Keratinocyte (primary cell): Measurements from ENCODE around the gene DCP1A. TPM values are rescaled to one million over a fixed set of nuclear protein-coding genes. Genes with fewer than 3 reads are reported as not detected.

Experiments
- DNase-seq: peaks from one replicate; pipeline ENCODE4 v3.0.0-alpha.2; 2011; ENCODE audit warnings: low read depth, missing footprints, low spot score
- FAIRE-seq: peaks from 2 replicates; lab custom pipeline; 2011; peaks lifted over from hg19 to GRCh38; lab: Jason Lieb, UNC
- H2AFZ ChIP-seq: 2 replicates; pipeline ENCODE4 v1.6.0; 2012; ENCODE audit warnings: low read length, control low read depth, inconsistent platforms; ENCODE audit not compliant: control insufficient read depth
- H3K27ac ChIP-seq: 2 replicates; pipeline ENCODE4 v1.5.1; 2011; ENCODE audit warnings: low read length; ENCODE audit not compliant: control insufficient read depth, insufficient read depth
- H3K27me3 ChIP-seq: 3 replicates; pipeline ENCODE4 v1.6.0; 2011; ENCODE audit warnings: low read length; ENCODE audit not compliant: control insufficient read depth, insufficient read depth; ENCODE audit errors: extremely low read depth
- H3K36me3 ChIP-seq, 2 experiments: 2 replicates in 1 of 2; 3 replicates in 1 of 2; pipeline ENCODE4 v1.5.1; 2011; ENCODE audit warnings: low read length in 2 of 2, mild to moderate bottlenecking in 1 of 2; ENCODE audit not compliant: control insufficient read depth in 2 of 2, insufficient read depth in 2 of 2; ENCODE audit errors: extremely low read depth in 1 of 2
- H3K4me1 ChIP-seq: 3 replicates; pipeline ENCODE4 v1.5.1; 2011; ENCODE audit warnings: low read length; ENCODE audit not compliant: control insufficient read depth, insufficient read depth; ENCODE audit errors: extremely low read depth
- H3K4me2 ChIP-seq: 3 replicates; pipeline ENCODE4 v1.6.0; 2011; ENCODE audit warnings: low read depth, low read length; ENCODE audit not compliant: control insufficient read depth, insufficient read depth; ENCODE audit errors: extremely low read depth
- H3K4me3 ChIP-seq, 3 experiments: fragments of 200-600 bp in 1 of 3; sonication (generic) in 1 of 3; 2 replicates in 2 of 3; 3 replicates in 1 of 3; pipeline ENCODE4 v1.5.1; 2011 to 2016; ENCODE audit warnings: low read length in 3 of 3, mild to moderate bottlenecking in 3 of 3, control low read depth in 2 of 3, inconsistent platforms in 1 of 3, low read depth in 1 of 3, mixed read lengths in 1 of 3, mixed run types in 1 of 3, moderate library complexity in 1 of 3; ENCODE audit not compliant: control insufficient read depth in 2 of 3, insufficient read depth in 2 of 3; ENCODE audit errors: extremely low read depth in 1 of 3
- H3K79me2 ChIP-seq: 2 replicates; pipeline ENCODE4 v1.6.0; 2012; ENCODE audit warnings: low read length; ENCODE audit not compliant: control insufficient read depth, insufficient read depth
- H3K9ac ChIP-seq: 3 replicates; pipeline ENCODE4 v1.6.0; 2011; ENCODE audit warnings: low read length; ENCODE audit not compliant: control insufficient read depth, insufficient read depth; ENCODE audit errors: extremely low read depth
- H3K9me1 ChIP-seq: 3 replicates; pipeline ENCODE4 v1.6.0; 2011; ENCODE audit warnings: low read length; ENCODE audit not compliant: control insufficient read depth, insufficient read depth; ENCODE audit errors: extremely low read depth
- H3K9me3 ChIP-seq: 2 replicates; pipeline ENCODE4 v1.5.1; 2012; ENCODE audit warnings: low read depth, low read length; ENCODE audit not compliant: control insufficient read depth
- H4K20me1 ChIP-seq: 3 replicates; pipeline ENCODE4 v1.6.0; 2011; ENCODE audit warnings: low read length; ENCODE audit not compliant: control insufficient read depth, insufficient read depth; ENCODE audit errors: extremely low read depth
- EZH2 ChIP-seq: IDR thresholded peaks from one replicate; pipeline ENCODE4 v1.6.1; 2012; ENCODE audit warnings: inconsistent platforms, mild to moderate bottlenecking, low read length, moderate library complexity
- dilution Hi-C: fragments of 300-500 bp; cut with MboI; formaldehyde crosslinking; loops from one replicate; pipeline ENCODE4 v1.7.0; 2020; ENCODE audit warnings: low sequenced_read_pairs; ENCODE audit not compliant: extremely low pct_ligation_motif_present
- polyA plus RNA-seq, 5 experiments: library from polyadenylated mRNA; depleted of rRNA in 3 of 5; stranded (reverse) in 3 of 5; stranded (forward) in 1 of 5; unstranded in 1 of 5; fragments of >200 nt; gene quantifications; 1 replicate in 1 of 5; 2 replicates in 3 of 5; 3 replicates in 1 of 5; pipeline versions ENCODE4 v1.2.1 to v1.2.3, GENCODE V29; 2011 to 2012; ENCODE audit warnings: missing spikeins in 2 of 5, low read depth in 1 of 5, low replicate concordance in 1 of 5
- TF ChIP-seq, protein P1 (sequence below), 3 experiments: IDR thresholded peaks in 1 of 3; conservative IDR thresholded peaks in 1 of 3; optimal IDR thresholded peaks in 1 of 3; 2 replicates in 2 of 3; 3 replicates in 1 of 3; pipeline versions ENCODE3 to v1.5.1; 2011; ENCODE audit warnings: low read length in 3 of 3, mild to moderate bottlenecking in 3 of 3, moderate library complexity in 2 of 3, control low read depth in 1 of 3, inconsistent platforms in 1 of 3; ENCODE audit not compliant: insufficient read depth in 2 of 3; ENCODE audit errors: extremely low read depth in 1 of 3

Gene DCP1A
- polyA plus RNA-seq, 1 donor (not counting 4 experiments of a cell fraction or from before 2014, with no cell fraction given): 15.0 TPM

DNA sequence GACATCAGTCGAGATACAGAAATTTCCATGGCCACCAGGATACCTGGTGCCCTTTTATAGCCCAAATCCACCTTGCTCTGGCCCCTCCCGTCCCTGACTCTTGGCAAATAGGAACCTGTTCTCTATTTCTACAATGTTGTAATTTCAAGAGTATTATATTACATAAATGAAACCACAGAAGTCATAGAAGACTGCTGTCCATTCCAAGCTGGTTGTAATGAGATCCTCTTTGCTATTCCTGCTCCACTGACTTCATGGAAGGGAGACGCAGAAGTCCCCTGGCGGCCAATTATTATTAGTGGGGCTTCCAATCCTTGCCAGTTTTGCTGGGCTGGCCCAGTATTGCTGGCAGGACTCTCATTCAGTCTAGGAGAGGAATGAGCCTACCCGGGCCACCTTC is 26.6 kb downstream of the DCP1A start:
- Histone ChIP-seq H3K27me3 (no peaks in the 10 kb centered on the region), H3K4me1 (peaks cover 4% of the 10 kb centered on the region), H3K9me1 (no peaks in the 10 kb centered on the region), H2AFZ (no peak overlapping the region), H3K79me2 (peaks cover 40% of the 10 kb centered on the region), H3K9ac (no peak overlapping the region), H4K20me1 (no peaks in the 10 kb centered on the region), H3K4me3 (no peak overlapping the region), H3K36me3 (peaks cover 2 to 7% of the 10 kb centered on the region in 2 experiments), H3K9me3 (no peaks in the 10 kb centered on the region), H3K27ac (no peak overlapping the region), H3K4me2 (no peak overlapping the region)
- TF ChIP-seq, protein P1, sequence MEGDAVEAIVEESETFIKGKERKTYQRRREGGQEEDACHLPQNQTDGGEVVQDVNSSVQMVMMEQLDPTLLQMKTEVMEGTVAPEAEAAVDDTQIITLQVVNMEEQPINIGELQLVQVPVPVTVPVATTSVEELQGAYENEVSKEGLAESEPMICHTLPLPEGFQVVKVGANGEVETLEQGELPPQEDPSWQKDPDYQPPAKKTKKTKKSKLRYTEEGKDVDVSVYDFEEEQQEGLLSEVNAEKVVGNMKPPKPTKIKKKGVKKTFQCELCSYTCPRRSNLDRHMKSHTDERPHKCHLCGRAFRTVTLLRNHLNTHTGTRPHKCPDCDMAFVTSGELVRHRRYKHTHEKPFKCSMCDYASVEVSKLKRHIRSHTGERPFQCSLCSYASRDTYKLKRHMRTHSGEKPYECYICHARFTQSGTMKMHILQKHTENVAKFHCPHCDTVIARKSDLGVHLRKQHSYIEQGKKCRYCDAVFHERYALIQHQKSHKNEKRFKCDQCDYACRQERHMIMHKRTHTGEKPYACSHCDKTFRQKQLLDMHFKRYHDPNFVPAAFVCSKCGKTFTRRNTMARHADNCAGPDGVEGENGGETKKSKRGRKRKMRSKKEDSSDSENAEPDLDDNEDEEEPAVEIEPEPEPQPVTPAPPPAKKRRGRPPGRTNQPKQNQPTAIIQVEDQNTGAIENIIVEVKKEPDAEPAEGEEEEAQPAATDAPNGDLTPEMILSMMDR (optimal IDR thresholded peaks at IDR 0.05 in 1 of 3, IDR thresholded peaks at IDR 0.05 in 1 of 3, conservative IDR thresholded peaks at IDR 0.05 in 1 of 3; ENCODE audit: extremely low read depth in 1 of 3, insufficient read depth in 2 of 3, low read length in 3 of 3): no peak
- TF ChIP-seq EZH2: no peak
- DNase-seq: no peak
- no peak for FAIRE-seq
- dilution Hi-C loops: no loop called here

DNA sequence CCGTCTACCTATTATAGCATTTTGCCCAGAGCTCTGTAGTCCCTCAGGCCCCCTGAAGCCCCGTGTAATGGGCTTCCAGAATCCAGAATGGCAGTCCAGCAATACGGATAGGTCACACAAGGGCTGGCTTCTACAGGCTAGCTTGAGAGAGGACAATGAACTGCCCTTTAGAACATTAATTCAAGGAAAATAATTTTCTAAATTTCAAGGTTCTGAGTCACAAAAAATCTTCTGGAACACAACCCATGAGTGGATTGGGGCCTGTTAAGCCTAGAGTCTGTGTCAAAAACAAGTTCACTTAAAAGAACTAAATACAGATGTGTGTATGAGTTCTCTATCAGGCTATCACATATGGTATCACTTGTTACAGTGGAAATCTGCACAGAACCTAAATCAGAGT is 28.8 kb downstream of the DCP1A start:
- no peak overlapping the region for H3K27ac ChIP-seq
- H3K4me2 ChIP-seq: no peak overlapping the region
- no peak for DNase-seq

More for the DNA sequence above, 28.8 kb downstream of the DCP1A start:
- Histone ChIP-seq H3K27me3 (no peaks in the 10 kb centered on the region), H3K9me1 (no peaks in the 10 kb centered on the region), H3K9ac (no peak overlapping the region), H3K4me3 (no peak overlapping the region), H2AFZ (no peak overlapping the region), H3K36me3 (peaks cover 3 to 7% of the 10 kb centered on the region in 2 experiments), H4K20me1 (no peaks in the 10 kb centered on the region), H3K9me3 (no peaks in the 10 kb centered on the region), H3K79me2 (peaks cover 24% of the 10 kb centered on the region), H3K4me1 (peaks cover 4% of the 10 kb centered on the region)
- no peak for TF ChIP-seq EZH2
- TF ChIP-seq, protein P1 (optimal IDR thresholded peaks at IDR 0.05 in 1 of 3, IDR thresholded peaks at IDR 0.05 in 1 of 3, conservative IDR thresholded peaks at IDR 0.05 in 1 of 3; ENCODE audit: extremely low read depth in 1 of 3, insufficient read depth in 2 of 3, low read length in 3 of 3): no peak
- dilution Hi-C loops: no loop called here
- FAIRE-seq: no peak
